HCT116 (cell line): Measurements from ENCODE around the gene TPI1. TPM values are rescaled to one million over a fixed set of nuclear protein-coding genes. Genes with fewer than 3 reads are reported as not detected.
"Not testable (repeated sequence)": the region's sequence is repeated elsewhere in the genome, so short reads cannot be mapped to it uniquely, and the experiment has no call there.

Experiments used
- ATAC-seq: fragments of 200-7000 bp; cut with Tn5 transposase; 2 replicates; pipeline ENCODE4 v1.9.1; 2020; ENCODE audit warnings: mild to moderate bottlenecking, moderate library complexity
- BruUV-seq: library from RNA; stranded (reverse); fragments of 400-500 nt; replicated peaks from 2 replicates; lab custom pipeline; 2021; lab: Mats Ljungman, UMichigan
- CTCF ChIA-PET: fragments of 300-600 bp; sonication (Branson Sonifier 250); formaldehyde crosslinking; loops from one replicate; lab custom pipeline; 2021; ENCODE audit warnings: antibody characterized with exemption; lab: Charles Lee
- POLR2A ChIA-PET: fragments of 300-600, 350-600 bp; sonication (Branson Sonifier 250); formaldehyde crosslinking; loops from one replicate; lab custom pipeline; 2021; ENCODE audit warnings: antibody characterized with exemption; lab: Charles Lee
- RAD21 ChIA-PET, 2 experiments: fragments of 300-600 bp; sonication (Branson Sonifier 250); formaldehyde crosslinking; loops; one replicate each; lab custom pipeline; 2023; ENCODE audit warnings: low total read pairs in 2 of 2; ENCODE audit not compliant: uncharacterized antibody in 2 of 2, unreplicated experiment in 2 of 2, low non-redundant PET in 1 of 2; lab: Charles Lee
- DNase-seq: peaks from one replicate; pipeline ENCODE4 v3.0.0-alpha.2; 2010; ENCODE audit warnings: low read depth, low spot score
- H2AFZ ChIP-seq: fragments of 200-600 bp; shearing (Covaris generic), sonication (generic); 2 replicates; pipeline ENCODE4 v1.6.1; 2017; ENCODE audit warnings: low read depth, mixed run types, mixed read lengths, antibody characterized with exemption, low read length; ENCODE audit not compliant: poor library complexity, severe bottlenecking
- H3K27ac ChIP-seq: 2 replicates; pipeline ENCODE4 v1.5.1; 2012; ENCODE audit warnings: low read depth, low read length
- H3K27me3 ChIP-seq: fragments of 200-600 bp; sonication (generic); 2 replicates; pipeline ENCODE4 v1.6.1; 2016; ENCODE audit warnings: mixed run types, low read length, mixed read lengths; ENCODE audit not compliant: insufficient read depth
- H3K36me3 ChIP-seq, 2 experiments: fragments of 200-500 bp in 1 of 2; fragments of 200-600 bp in 1 of 2; sonication (Bioruptor generic) in 1 of 2; sonication (generic) in 1 of 2; 2 replicates each; pipeline versions ENCODE4 v1.5.1 to v1.6.1; 2014 to 2016; ENCODE audit warnings: low read length in 2 of 2, inconsistent platforms in 1 of 2, mixed read lengths in 1 of 2, mixed run types in 1 of 2; ENCODE audit not compliant: insufficient read depth in 2 of 2, control insufficient read depth in 1 of 2
- H3K4me1 ChIP-seq, 2 experiments: fragments of 200-600 bp in 1 of 2; sonication (generic) in 1 of 2; 2 replicates each; pipeline versions ENCODE4 v1.5.1 to v1.6.1; 2012 to 2017; ENCODE audit warnings: low read length in 2 of 2, inconsistent platforms in 1 of 2, mild to moderate bottlenecking in 1 of 2, mixed read lengths in 1 of 2, mixed run types in 1 of 2, moderate library complexity in 1 of 2; ENCODE audit not compliant: insufficient read depth in 2 of 2, control insufficient read depth in 1 of 2
- H3K4me2 ChIP-seq: fragments of 200-600 bp; sonication (generic); 2 replicates; pipeline ENCODE4 v1.6.1; 2017; ENCODE audit warnings: mixed run types, low read length, mixed read lengths
- H3K4me3 ChIP-seq, 2 experiments: fragments of 200-600 bp in 1 of 2; sonication (generic) in 1 of 2; replicated peaks in 1 of 2; 2 replicates each; pipeline ENCODE4 v1.5.1; 2011 to 2016; ENCODE audit warnings: low read length in 2 of 2, control low read depth in 1 of 2, low read depth in 1 of 2, mild to moderate bottlenecking in 1 of 2, mixed read lengths in 1 of 2, mixed run types in 1 of 2
- H3K79me2 ChIP-seq: fragments of 200-600 bp; sonication (generic); 2 replicates; pipeline ENCODE4 v1.6.1; 2017; ENCODE audit warnings: mild to moderate bottlenecking, mixed run types, low read length, moderate library complexity, mixed read lengths; ENCODE audit not compliant: insufficient read depth
- H3K9ac ChIP-seq: fragments of 200-600 bp; sonication (generic); 2 replicates; pipeline ENCODE4 v1.6.1; 2016; ENCODE audit warnings: low read length, mixed read lengths
- H3K9me2 ChIP-seq: fragments of 200-600 bp; sonication (generic), shearing (Covaris generic); 2 replicates; pipeline ENCODE4 v1.6.1; 2017; ENCODE audit warnings: mixed run types, mild to moderate bottlenecking, moderate library complexity; ENCODE audit not compliant: insufficient read depth
- H3K9me3 ChIP-seq, 2 experiments: fragments of 200-500 bp in 1 of 2; fragments of 200-600 bp in 1 of 2; sonication (Bioruptor generic) in 1 of 2; sonication (generic) in 1 of 2; 2 replicates each; pipeline ENCODE4 v1.6.1; 2014 to 2017; ENCODE audit warnings: low read length in 2 of 2, mixed read lengths in 2 of 2, inconsistent platforms in 1 of 2, low read depth in 1 of 2, mild to moderate bottlenecking in 1 of 2, mixed run types in 1 of 2, moderate library complexity in 1 of 2; ENCODE audit not compliant: control insufficient read depth in 1 of 2, insufficient read depth in 1 of 2
- H4K20me1 ChIP-seq: fragments of 200-600 bp; sonication (generic), shearing (Covaris generic); 2 replicates; pipeline ENCODE4 v1.6.1; 2017; ENCODE audit warnings: mixed run types, mild to moderate bottlenecking, moderate library complexity; ENCODE audit not compliant: insufficient read depth
- EGR1 ChIP-seq: IDR thresholded peaks from 2 replicates; pipeline ENCODE4 v1.6.1; 2012; ENCODE audit warnings: low read depth
- FOSL1 ChIP-seq: IDR thresholded peaks from 2 replicates; pipeline ENCODE4 v1.6.1; 2012; ENCODE audit warnings: low read depth
- RAD21 ChIP-seq: IDR thresholded peaks from 2 replicates; pipeline ENCODE4 v1.6.1; 2012; ENCODE audit warnings: low read depth, mild to moderate bottlenecking
- SIN3A ChIP-seq: IDR thresholded peaks from 2 replicates; pipeline ENCODE4 v1.6.1; 2012; ENCODE audit warnings: low read depth
- SP1 ChIP-seq: IDR thresholded peaks from 2 replicates; pipeline ENCODE4 v1.6.1; 2012; ENCODE audit warnings: low read depth
- SRF ChIP-seq: IDR thresholded peaks from 2 replicates; pipeline ENCODE4 v1.6.1; 2012; ENCODE audit warnings: low read depth
- YY1 ChIP-seq: IDR thresholded peaks from 2 replicates; pipeline ENCODE4 v1.6.1; 2011; ENCODE audit warnings: low read length, low read depth, moderate library complexity, mild to moderate bottlenecking; ENCODE audit not compliant: insufficient replicate concordance; ENCODE audit errors: extremely low read depth
- ZFX ChIP-seq: fragments of 450-650 bp; IDR thresholded peaks from 2 replicates; pipeline ENCODE4 v1.6.1; 2017
- ZNF274 ChIP-seq: fragments of 200-500 bp; sonication (Bioruptor generic); IDR thresholded peaks from 2 replicates; pipeline ENCODE4 v1.6.1; 2014; ENCODE audit warnings: mild to moderate bottlenecking, low read depth, low read length, inconsistent platforms
- intact Hi-C: fragments of 100-400 bp; cut with micrococcal nuclease; formaldehyde crosslinking; loops from 2 replicates; pipeline ENCODE4 v1.10.0; 2022
- total RNA-seq: library from RNA; stranded (reverse); gene quantifications from one replicate; pipeline ENCODE4 v1.2.1, GENCODE V29; 2021; ENCODE audit not compliant: unreplicated experiment

The TPI1 gene
- total RNA-seq, 1 experiment from 2014 or later = 1,068 TPM

DNA sequence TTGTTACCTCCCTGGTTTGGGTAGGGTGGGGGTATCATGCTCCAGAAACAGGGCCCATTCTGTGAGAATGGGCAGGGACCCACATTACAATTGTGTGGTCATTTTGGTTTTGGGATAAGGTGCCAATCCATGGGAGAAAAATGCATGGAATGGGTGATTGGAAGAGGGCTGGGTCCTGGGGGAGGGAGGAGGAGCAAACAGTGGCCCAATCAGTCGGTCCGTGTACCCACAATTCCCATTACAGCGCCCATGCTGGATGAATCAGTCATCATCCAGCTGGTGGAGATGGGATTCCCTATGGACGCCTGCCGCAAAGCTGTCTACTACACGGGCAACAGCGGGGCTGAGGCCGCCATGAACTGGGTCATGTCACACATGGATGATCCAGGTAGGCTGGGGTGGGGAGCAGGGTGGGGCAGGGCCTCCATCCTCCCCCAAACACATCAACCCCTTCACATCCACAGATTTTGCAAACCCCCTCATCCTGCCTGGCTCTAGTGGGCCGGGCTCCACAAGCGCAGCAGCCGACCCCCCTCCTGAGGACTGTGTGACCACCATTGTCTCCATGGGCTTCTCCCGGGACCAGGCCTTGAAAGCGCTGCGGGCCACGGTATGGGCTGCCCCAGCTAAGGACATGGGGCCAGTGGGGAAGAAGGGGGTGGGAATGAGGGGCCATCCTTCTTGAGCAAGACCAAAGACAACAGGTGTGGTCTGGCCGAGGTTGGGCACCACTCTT lies 3.6 kb upstream of the TPI1 start:
- POLR2A ChIA-PET = interaction anchor here (1.2 to 10.9 kb wide), 3 partner anchors 11 to 330 kb away, joined by 4 to 186 read pairs (median 9); partner anchors contain the start of genes CDCA3, GAPDH and USP5
- CTCF ChIA-PET = no interaction called here
- ATAC-seq (no peak), DNase-seq (no peak)
- Histone ChIP-seq H3K4me3 (no peak overlapping the region), H3K79me2 (peaks cover 17% of the 10 kb centered on the region), H3K4me1 (peaks cover 13 to 22% of the 10 kb centered on the region in 2 experiments), H3K9ac (no peak overlapping the region), H4K20me1 (peaks cover 1% of the 10 kb centered on the region; the same call in 1 of the 2 replicates), H2AFZ (no peak overlapping the region), H3K36me3 (peaks cover 41 to 49% of the 10 kb centered on the region in 2 experiments), H3K4me2 (no peak overlapping the region), H3K9me2 (no peaks in the 10 kb centered on the region), H3K9me3 (no peaks in the 10 kb centered on the region), H3K27me3 (no peaks in the 10 kb centered on the region), H3K27ac (no peak overlapping the region)
- TF ChIP-seq SIN3A = no peak
- no peak for TF ChIP-seq SRF
- TF ChIP-seq ZFX = no peak
- no peak for TF ChIP-seq FOSL1
- no peak for TF ChIP-seq SP1
- no peak for TF ChIP-seq YY1
- TF ChIP-seq ZNF274 = no peak
- no peak for TF ChIP-seq RAD21
- no peak for TF ChIP-seq EGR1
- intact Hi-C loops = no loop called here
- RAD21 ChIA-PET = no interaction called here
- no TSS peak for BruUV-seq

- H3K36me3 ChIP-seq = peaks cover 34 to 56% of the 10 kb centered on the region in 2 experiments
- H3K4me3 ChIP-seq, BruUV-seq, H3K27me3 ChIP-seq, intact Hi-C loops, H3K27ac ChIP-seq, H3K9me3 ChIP-seq, H3K4me2 ChIP-seq, ATAC-seq, CTCF ChIA-PET, H3K9me2 ChIP-seq, H3K9ac ChIP-seq, H2AFZ ChIP-seq, DNase-seq, RAD21 ChIA-PET: not testable (repeated sequence)
- POLR2A ChIA-PET = interaction anchor here (1.2 to 10.9 kb wide), 6 partner anchors 13 to 331 kb away, joined by 3 to 186 read pairs (median 6); partner anchors contain the start of genes C12orf57, CDCA3, COPS7A and GAPDH
- H4K20me1 ChIP-seq = peaks cover 12% of the 10 kb centered on the region; the same call in 1 of the 2 replicates
- H3K79me2 ChIP-seq = peaks cover 33% of the 10 kb centered on the region
- peaks cover 18 to 38% of the 10 kb centered on the region in 2 experiments for H3K4me1 ChIP-seq
These were observed 2.0 kb upstream of the TPI1 start for GRCh38 chr12:6865307-6865706.
